ENCODE measurements around the gene MBD5.

DNA sequence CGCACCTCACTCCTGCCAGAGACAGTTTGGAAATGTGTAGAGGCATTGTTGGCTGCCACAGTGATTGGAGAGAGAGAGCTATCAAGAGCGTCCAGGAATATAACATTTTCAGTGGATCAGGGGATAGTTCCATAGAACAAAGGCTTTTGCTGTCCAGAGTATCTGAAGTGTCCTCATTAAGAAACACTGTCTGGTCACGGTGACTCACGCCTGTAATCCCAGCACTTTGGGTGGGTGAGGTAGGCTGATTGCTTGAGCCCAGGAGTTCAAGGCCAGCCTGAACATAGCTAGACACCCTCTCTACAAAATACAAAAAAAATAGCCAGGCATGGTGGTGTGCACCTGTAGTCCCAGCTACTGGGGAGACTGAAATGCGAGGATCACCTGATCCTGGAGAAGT is 231.1 kb downstream of the MBD5 start:
- TF ChIP-seq, protein P1, sequence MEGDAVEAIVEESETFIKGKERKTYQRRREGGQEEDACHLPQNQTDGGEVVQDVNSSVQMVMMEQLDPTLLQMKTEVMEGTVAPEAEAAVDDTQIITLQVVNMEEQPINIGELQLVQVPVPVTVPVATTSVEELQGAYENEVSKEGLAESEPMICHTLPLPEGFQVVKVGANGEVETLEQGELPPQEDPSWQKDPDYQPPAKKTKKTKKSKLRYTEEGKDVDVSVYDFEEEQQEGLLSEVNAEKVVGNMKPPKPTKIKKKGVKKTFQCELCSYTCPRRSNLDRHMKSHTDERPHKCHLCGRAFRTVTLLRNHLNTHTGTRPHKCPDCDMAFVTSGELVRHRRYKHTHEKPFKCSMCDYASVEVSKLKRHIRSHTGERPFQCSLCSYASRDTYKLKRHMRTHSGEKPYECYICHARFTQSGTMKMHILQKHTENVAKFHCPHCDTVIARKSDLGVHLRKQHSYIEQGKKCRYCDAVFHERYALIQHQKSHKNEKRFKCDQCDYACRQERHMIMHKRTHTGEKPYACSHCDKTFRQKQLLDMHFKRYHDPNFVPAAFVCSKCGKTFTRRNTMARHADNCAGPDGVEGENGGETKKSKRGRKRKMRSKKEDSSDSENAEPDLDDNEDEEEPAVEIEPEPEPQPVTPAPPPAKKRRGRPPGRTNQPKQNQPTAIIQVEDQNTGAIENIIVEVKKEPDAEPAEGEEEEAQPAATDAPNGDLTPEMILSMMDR (conservative IDR thresholded peaks at IDR 0.05; ENCODE audit: low read length), result no peak
- TF ChIP-seq EZH2phosphoT487 (IDR thresholded peaks at IDR 0.05; ENCODE audit: borderline replicate concordance, low read depth, low read length), result no peak
